Measurements from ENCODE around the gene TBCA. TPM values are rescaled to one million over a fixed set of nuclear protein-coding genes. Genes with fewer than 3 reads are reported as not detected.

The TBCA gene
- total and polyA plus RNA-seq, 8 donors = 40.6 to 138 (median 57.9) TPM

DNA sequence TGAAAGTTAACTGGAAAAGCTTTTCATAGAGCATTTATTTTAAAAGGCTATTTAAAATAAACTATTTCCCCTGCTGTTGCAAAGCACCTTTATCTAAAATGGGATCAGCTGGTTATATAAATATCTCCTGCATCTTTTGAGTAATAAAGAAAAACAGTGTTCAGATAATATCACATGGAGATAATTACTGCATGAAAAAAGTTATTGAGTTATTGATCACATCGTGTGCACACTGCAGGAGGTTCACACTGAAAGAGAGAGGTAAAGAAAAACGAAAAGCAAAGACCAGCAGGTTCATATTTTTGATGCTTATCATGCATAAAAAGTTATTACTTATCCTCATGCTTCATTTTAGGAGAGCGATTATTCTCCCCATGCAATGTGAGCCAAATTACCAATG, 82.2 kb downstream of the TBCA start:
- H3K27ac ChIP-seq = no peak overlapping the region
- no peak for FAIRE-seq
- no peaks in the 10 kb centered on the region for H3K9me3 ChIP-seq
- no peak for DNase-seq
- no peaks in the 10 kb centered on the region for H3K4me1 ChIP-seq
- H3K4me3 ChIP-seq = no peak overlapping the region
- no peak for ATAC-seq
- WGBS, 2 donors = 72 to 76% methylated on average over 3 of the region's 3 CpGs
- H3K36me3 ChIP-seq = peaks cover 0 to 14% (median 3%) of the 10 kb centered on the region in 3 donors
- H3K27me3 ChIP-seq = no peaks in the 10 kb centered on the region
- intact Hi-C loops (cut with DNase I) = no loop called here
- no peak for TF ChIP-seq CTCF (IDR thresholded peaks at IDR 0.05)

- ATAC-seq (no peak), FAIRE-seq (no peak), DNase-seq (no peak)
- Histone ChIP-seq H3K4me3 (no peak overlapping the region), H3K36me3 (no peaks in the 10 kb centered on the region), H3K4me1 (no peaks in the 10 kb centered on the region), H3K27me3 (no peaks in the 10 kb centered on the region), H3K9me3 (no peaks in the 10 kb centered on the region), H3K27ac (no peak overlapping the region)
- WGBS, 2 donors = 85 to 88% methylated on average over 6 of the region's 6 CpGs
- intact Hi-C loops (cut with DNase I) = no loop called here
- TF ChIP-seq CTCF (IDR thresholded peaks at IDR 0.05) = no peak
Observed at GRCh38 chr5:77683171-77683732, 92.9 kb downstream of the TBCA start.

DNA sequence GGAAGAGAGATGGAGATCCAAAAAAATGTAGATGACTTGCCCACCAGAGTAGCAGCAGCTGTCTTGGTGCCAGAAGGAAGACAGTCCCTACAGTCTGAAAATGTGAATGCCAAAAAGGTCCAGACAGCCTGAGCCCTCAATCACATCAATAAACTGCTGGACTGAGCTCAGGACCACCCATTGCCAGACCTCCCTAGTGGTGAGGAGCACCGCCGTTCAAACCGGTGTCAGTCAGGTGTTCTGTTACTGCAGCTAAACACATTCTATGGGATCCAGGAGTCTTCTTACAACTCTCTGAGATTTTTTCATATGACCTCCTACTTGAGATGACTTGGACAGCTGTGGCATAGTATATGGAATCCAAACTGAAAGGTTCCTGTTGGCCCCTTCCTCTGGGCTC, 105.6 kb downstream of the TBCA start:
- Histone ChIP-seq H3K27ac (no peak overlapping the region), H3K27me3 (no peaks in the 10 kb centered on the region), H3K36me3 (no peaks in the 10 kb centered on the region), H3K9me3 (no peaks in the 10 kb centered on the region), H3K4me3 (no peak overlapping the region), H3K4me1 (no peaks in the 10 kb centered on the region)
- ATAC-seq (no peak), FAIRE-seq (no peak), DNase-seq (no peak)
- intact Hi-C loops (cut with DNase I) = no loop called here
- TF ChIP-seq CTCF (IDR thresholded peaks at IDR 0.05) = no peak
- WGBS, 2 donors = 56 to 61% methylated on average over 3 of the region's 3 CpGs

DNA sequence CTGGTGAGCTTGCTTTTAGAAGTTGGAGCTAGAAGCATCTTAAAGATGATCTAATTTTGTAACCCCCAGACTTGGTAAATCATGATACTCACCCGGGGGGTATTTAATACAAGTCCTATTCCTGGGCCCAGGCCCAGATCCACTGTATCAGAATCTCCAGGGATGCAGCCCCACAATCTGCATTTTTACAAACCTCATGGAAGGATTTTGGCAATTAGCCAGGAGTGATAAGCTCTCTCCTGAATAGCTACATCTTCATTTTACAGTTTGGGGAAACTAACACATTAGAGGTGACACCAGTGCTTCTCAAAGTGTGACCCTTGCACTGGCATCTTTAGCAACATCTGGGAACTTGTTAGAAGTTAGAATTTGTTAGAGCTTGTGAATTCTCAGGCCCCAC, 106.5 kb downstream of the TBCA start:
- Histone ChIP-seq H3K27ac (no peak overlapping the region), H3K36me3 (no peaks in the 10 kb centered on the region), H3K4me1 (no peaks in the 10 kb centered on the region), H3K9me3 (no peaks in the 10 kb centered on the region), H3K4me3 (no peak overlapping the region), H3K27me3 (no peaks in the 10 kb centered on the region)
- no peak for TF ChIP-seq CTCF (IDR thresholded peaks at IDR 0.05)
- WGBS, 2 donors = 52 to 75% methylated on average over 1 of the region's 1 CpG
- DNase-seq = no peak
- intact Hi-C loops (cut with DNase I) = no loop called here
- no peak for ATAC-seq
- no peak for FAIRE-seq

GRCh38 chr5:77663090-77663863, 112.9 kb downstream of the TBCA start:
- Histone ChIP-seq H3K9me3 (no peaks in the 10 kb centered on the region), H3K4me1 (no peaks in the 10 kb centered on the region), H3K4me3 (no peak overlapping the region), H3K36me3 (no peaks in the 10 kb centered on the region), H3K27ac (no peak overlapping the region), H3K27me3 (no peaks in the 10 kb centered on the region)
- 76 to 84% methylated on average over 7 of the region's 7 CpGs for WGBS, 2 donors
- ATAC-seq (no peak), DNase-seq (no peak), FAIRE-seq (no peak)
- TF ChIP-seq CTCF (IDR thresholded peaks at IDR 0.05) = no peak
- intact Hi-C loops (cut with DNase I) = no loop called here
